K562 (cell line): Measurements from ENCODE around the gene ATRX. TPM values are rescaled to one million over a fixed set of nuclear protein-coding genes. Genes with fewer than 3 reads are reported as not detected.

Source experiments
- ATAC-seq: fragments of 200-7000 bp; cut with Tn5 transposase; 3 replicates; pipeline ENCODE4 v1.9.1; 2020; ENCODE audit warnings: moderate library complexity
- BruUV-seq: library from RNA; stranded (reverse); fragments of 400-500 nt; replicated peaks from 2 replicates; lab custom pipeline; 2021; lab: Mats Ljungman, UMichigan
- CTCF ChIA-PET: fragments of 300-600 bp; formaldehyde crosslinking; extraction: SDS; loops from one replicate; lab custom pipeline; 2021; ENCODE audit warnings: low intra/inter-chr PET ratio; lab: Yijun Ruan, JAX
- POLR2A ChIA-PET: fragments of 300-600, 350-650 bp; sonication (Branson Sonifier 250); formaldehyde crosslinking; extraction: SDS; loops from one replicate; lab custom pipeline; 2021; ENCODE audit warnings: antibody characterized with exemption, inconsistent platforms; lab: Yijun Ruan, JAX
- DNase-seq, 4 experiments: peaks; one replicate each; pipeline versions ENCODE4 v3.0.0 to v3.0.0-alpha.2; 2011 to 2018; ENCODE audit warnings: low spot score in 3 of 4, mixed read lengths in 3 of 4; ENCODE audit errors: extremely low read depth in 1 of 4
- FAIRE-seq: peaks from 2 replicates; lab custom pipeline; 2011; peaks lifted over from hg19 to GRCh38; lab: Jason Lieb, UNC
- H2AFZ ChIP-seq: 2 replicates; pipeline ENCODE4 v1.6.0; 2011; ENCODE audit warnings: low read depth, low read length, control low read depth, inconsistent platforms
- H3K27ac ChIP-seq: fragments of 200-600 bp; 3 replicates; pipeline ENCODE4 v1.8.0; 2011; ENCODE audit warnings: low read depth, mild to moderate bottlenecking, control low read depth, inconsistent platforms, low read length, moderate library complexity, mixed read lengths; ENCODE audit errors: extremely low read depth
- H3K27me3 ChIP-seq, 2 experiments: fragments of 300-600 bp in 1 of 2; 2 replicates in 1 of 2; 3 replicates in 1 of 2; pipeline versions ENCODE4 v1.6.0 to v1.8.0; 2011; ENCODE audit warnings: inconsistent platforms in 2 of 2, low read length in 2 of 2, mild to moderate bottlenecking in 1 of 2, mixed read lengths in 1 of 2, moderate library complexity in 1 of 2; ENCODE audit not compliant: control insufficient read depth in 2 of 2, insufficient read depth in 2 of 2
- H3K36me3 ChIP-seq: fragments of 300-600 bp; 3 replicates; pipeline ENCODE4 v1.8.0; 2011; ENCODE audit warnings: mild to moderate bottlenecking, low read length, inconsistent platforms; ENCODE audit not compliant: control insufficient read depth, insufficient read depth
- H3K4me1 ChIP-seq, 2 experiments: fragments of 200-600 bp in 1 of 2; replicated peaks in 1 of 2; 2 replicates in 1 of 2; 3 replicates in 1 of 2; pipeline versions ENCODE4 v1.5.1 to v1.8.0; 2011; ENCODE audit warnings: inconsistent platforms in 2 of 2, low read length in 2 of 2, mild to moderate bottlenecking in 1 of 2, mixed read lengths in 1 of 2, moderate library complexity in 1 of 2; ENCODE audit not compliant: control insufficient read depth in 2 of 2, insufficient read depth in 2 of 2
- H3K4me2 ChIP-seq: 2 replicates; pipeline ENCODE4 v1.6.1; 2011; ENCODE audit warnings: low read length, control low read depth, inconsistent platforms, mixed read lengths; ENCODE audit not compliant: insufficient read depth
- H3K4me3 ChIP-seq: fragments of 200-600 bp; sonication (generic), shearing (Covaris generic); 2 replicates; pipeline ENCODE4 v1.5.1; 2016; ENCODE audit warnings: control low read depth, inconsistent platforms
- H3K79me2 ChIP-seq: fragments of 200-600 bp; 3 replicates; pipeline ENCODE4 v1.8.0; 2011; ENCODE audit warnings: low read length, inconsistent platforms; ENCODE audit not compliant: control insufficient read depth, insufficient read depth
- H3K9ac ChIP-seq, 2 experiments: 2 replicates each; pipeline versions ENCODE4 v1.6.0 to v1.6.1; 2011; ENCODE audit warnings: low read depth in 2 of 2, low read length in 2 of 2, control low read depth in 1 of 2, inconsistent platforms in 1 of 2, mild to moderate bottlenecking in 1 of 2, mixed read lengths in 1 of 2; ENCODE audit not compliant: insufficient read depth in 1 of 2
- H3K9me1 ChIP-seq: one replicate; pipeline ENCODE4 v1.6.0; 2011; ENCODE audit warnings: inconsistent platforms, mild to moderate bottlenecking, low read length, moderate library complexity; ENCODE audit not compliant: control insufficient read depth, insufficient read depth
- H3K9me3 ChIP-seq: replicated peaks from 2 replicates; pipeline ENCODE4 v1.5.1; 2011; ENCODE audit warnings: low read depth, low read length, inconsistent platforms; ENCODE audit not compliant: control insufficient read depth, insufficient read depth
- H4K20me1 ChIP-seq: replicated peaks from 2 replicates; pipeline ENCODE4 v1.6.1; 2011; ENCODE audit warnings: low read length, inconsistent platforms, mixed read lengths; ENCODE audit not compliant: control insufficient read depth, insufficient read depth
- CCAR2 ChIP-seq: fragments of 200-400 bp; formaldehyde crosslinking; IDR thresholded peaks from 2 replicates; pipeline ENCODE4 v1.6.1; 2017; ENCODE audit warnings: mild to moderate bottlenecking, low read depth, low read length
- MBD2 ChIP-seq: sonication (generic); IDR thresholded peaks from 2 replicates; pipeline ENCODE4 v1.6.1; 2016; ENCODE audit warnings: low read depth, borderline replicate concordance
- MXI1 ChIP-seq: IDR thresholded peaks from 2 replicates; pipeline ENCODE4 v1.6.1; 2011; ENCODE audit warnings: low read depth, mild to moderate bottlenecking, improper control_type of control experiment, low read length
- NEUROD1 ChIP-seq: fragments of 150-350 bp; IDR thresholded peaks from 2 replicates; pipeline ENCODE4 v1.6.1; 2014; ENCODE audit warnings: borderline replicate concordance, low read length, low read depth; ENCODE audit not compliant: partially characterized antibody
- RBM15 ChIP-seq: fragments of 200-400 bp; formaldehyde crosslinking; IDR thresholded peaks from 2 replicates; pipeline ENCODE4 v1.6.1; 2018; ENCODE audit warnings: mild to moderate bottlenecking, low read length, moderate library complexity; ENCODE audit not compliant: insufficient read depth
- SMAD3 ChIP-seq: fragments of 450-650 bp; formaldehyde crosslinking; conservative IDR thresholded peaks from 2 replicates; pipeline ENCODE4 v1.4.0; 2020; ENCODE audit warnings: mild to moderate bottlenecking
- ZNF347 ChIP-seq: fragments of 450-650 bp; formaldehyde crosslinking; IDR thresholded peaks from 2 replicates; pipeline ENCODE4 v1.4.0; 2020; ENCODE audit warnings: low read depth, mild to moderate bottlenecking, moderate library complexity
- WGBS: fragments of 100-300 bp; shearing (Covaris generic); methylation state at CpG from one replicate; pipeline ENCODE4 v1.1.6; 2016; ENCODE audit warnings: low coverage, mixed read lengths; ENCODE audit not compliant: insufficient coverage; ENCODE audit errors: missing lambda C conversion rate; 5-methylcytosine and 5-hydroxymethylcytosine counted together
- in situ Hi-C: fragments of 300-500 bp; cut with MboI; formaldehyde crosslinking; loops from 4 replicates; pipeline ENCODE4 v1.15.0; 2018; ENCODE audit warnings: inconsistent platforms, mixed read lengths
- intact Hi-C: fragments of 100-400 bp; cut with micrococcal nuclease; formaldehyde crosslinking; loops from 2 replicates; pipeline ENCODE4 v1.14.2; 2022
- polyA plus RNA-seq, 8 experiments: library from polyadenylated mRNA; depleted of rRNA in 4 of 8; stranded (reverse) in 5 of 8; unstranded in 3 of 8; fragments of >200 nt; fragmentation: Nextera tagmentation in 2 of 8; fragmentation: Illumina TruSeq in 1 of 8; extraction: Ambion mirVana in 2 of 8; extraction: Trizol in 1 of 8; gene quantifications; 2 replicates each; pipeline versions ENCODE4 v1.2.1 to v1.2.3, GENCODE V29; 2011 to 2014; ENCODE audit warnings: inconsistent platforms in 1 of 8, missing spikeins in 1 of 8
- total RNA-seq, 7 experiments: library from RNA; depleted of rRNA in 6 of 7; stranded (reverse); fragments of >200 nt in 6 of 7; fragmentation: Illumina TruSeq in 2 of 7; extraction: Trizol in 2 of 7; gene quantifications; 2 replicates each; pipeline versions ENCODE4 v1.2.1 to v1.2.3, GENCODE V29; 2011 to 2021; ENCODE audit warnings: low replicate concordance in 1 of 7
- TF ChIP-seq, protein P1 (sequence below): fragments of 250-450 bp; sonication (Bioruptor Pico); IDR thresholded peaks from 2 replicates; pipeline ENCODE4 v1.4.0; 2020

Gene ATRX
- total and polyA plus RNA-seq, 9 of the 15 experiments (the other 6 are each of a cell fraction or from before 2014, with no cell fraction given) = 7.7 to 23.1 (median 20.2) TPM

DNA sequence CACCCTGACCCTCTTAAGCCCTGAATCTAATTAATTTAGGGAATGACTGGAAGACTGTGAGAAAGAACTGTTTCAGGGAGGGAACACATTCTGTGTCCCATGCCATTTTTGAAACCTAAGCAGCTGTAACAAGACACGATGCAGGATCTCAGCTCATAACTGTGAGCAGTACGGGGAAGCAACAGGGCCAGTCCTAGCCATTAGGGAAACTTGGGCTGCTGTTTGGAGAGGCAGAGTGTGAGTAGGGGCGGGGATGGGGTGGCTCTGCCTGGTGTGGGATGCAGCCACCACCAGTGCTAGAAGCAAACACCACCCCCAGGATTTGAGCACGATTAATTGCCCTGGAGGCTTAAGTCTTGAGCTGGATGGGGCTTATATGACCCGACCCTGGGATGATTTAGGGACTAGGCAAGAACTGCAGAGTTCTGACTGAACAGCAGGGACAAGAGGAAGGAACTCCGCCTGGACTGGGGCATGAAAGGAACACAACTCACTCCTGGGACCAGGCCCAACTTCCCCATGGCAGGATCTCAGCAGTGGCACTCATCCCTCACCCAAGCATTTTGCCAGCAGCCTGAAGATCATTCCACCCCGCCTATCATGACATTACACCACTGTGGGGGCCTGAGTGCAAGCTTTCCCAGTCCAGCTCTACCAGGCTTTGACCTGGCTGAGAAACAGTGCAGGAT lies 43.1 kb downstream of the ATRX start:
- TF ChIP-seq, protein P1, sequence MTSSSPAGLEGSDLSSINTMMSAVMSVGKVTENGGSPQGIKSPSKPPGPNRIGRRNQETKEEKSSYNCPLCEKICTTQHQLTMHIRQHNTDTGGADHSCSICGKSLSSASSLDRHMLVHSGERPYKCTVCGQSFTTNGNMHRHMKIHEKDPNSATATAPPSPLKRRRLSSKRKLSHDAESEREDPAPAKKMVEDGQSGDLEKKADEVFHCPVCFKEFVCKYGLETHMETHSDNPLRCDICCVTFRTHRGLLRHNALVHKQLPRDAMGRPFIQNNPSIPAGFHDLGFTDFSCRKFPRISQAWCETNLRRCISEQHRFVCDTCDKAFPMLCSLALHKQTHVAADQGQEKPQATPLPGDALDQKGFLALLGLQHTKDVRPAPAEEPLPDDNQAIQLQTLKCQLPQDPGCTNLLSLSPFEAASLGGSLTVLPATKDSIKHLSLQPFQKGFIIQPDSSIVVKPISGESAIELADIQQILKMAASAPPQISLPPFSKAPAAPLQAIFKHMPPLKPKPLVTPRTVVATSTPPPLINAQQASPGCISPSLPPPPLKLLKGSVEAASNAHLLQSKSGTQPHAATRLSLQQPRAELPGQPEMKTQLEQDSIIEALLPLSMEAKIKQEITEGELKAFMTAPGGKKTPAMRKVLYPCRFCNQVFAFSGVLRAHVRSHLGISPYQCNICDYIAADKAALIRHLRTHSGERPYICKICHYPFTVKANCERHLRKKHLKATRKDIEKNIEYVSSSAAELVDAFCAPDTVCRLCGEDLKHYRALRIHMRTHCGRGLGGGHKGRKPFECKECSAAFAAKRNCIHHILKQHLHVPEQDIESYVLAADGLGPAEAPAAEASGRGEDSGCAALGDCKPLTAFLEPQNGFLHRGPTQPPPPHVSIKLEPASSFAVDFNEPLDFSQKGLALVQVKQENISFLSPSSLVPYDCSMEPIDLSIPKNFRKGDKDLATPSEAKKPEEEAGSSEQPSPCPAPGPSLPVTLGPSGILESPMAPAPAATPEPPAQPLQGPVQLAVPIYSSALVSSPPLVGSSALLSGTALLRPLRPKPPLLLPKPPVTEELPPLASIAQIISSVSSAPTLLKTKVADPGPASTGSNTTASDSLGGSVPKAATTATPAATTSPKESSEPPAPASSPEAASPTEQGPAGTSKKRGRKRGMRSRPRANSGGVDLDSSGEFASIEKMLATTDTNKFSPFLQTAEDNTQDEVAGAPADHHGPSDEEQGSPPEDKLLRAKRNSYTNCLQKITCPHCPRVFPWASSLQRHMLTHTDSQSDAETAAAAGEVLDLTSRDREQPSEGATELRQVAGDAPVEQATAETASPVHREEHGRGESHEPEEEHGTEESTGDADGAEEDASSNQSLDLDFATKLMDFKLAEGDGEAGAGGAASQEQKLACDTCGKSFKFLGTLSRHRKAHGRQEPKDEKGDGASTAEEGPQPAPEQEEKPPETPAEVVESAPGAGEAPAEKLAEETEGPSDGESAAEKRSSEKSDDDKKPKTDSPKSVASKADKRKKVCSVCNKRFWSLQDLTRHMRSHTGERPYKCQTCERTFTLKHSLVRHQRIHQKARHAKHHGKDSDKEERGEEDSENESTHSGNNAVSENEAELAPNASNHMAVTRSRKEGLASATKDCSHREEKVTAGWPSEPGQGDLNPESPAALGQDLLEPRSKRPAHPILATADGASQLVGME (CRISPR knock-in tag) = no peak
- TF ChIP-seq SMAD3 = no peak
- TF ChIP-seq RBM15 = no peak
- no peak for TF ChIP-seq NEUROD1
- TF ChIP-seq CCAR2 = no peak
- TF ChIP-seq MXI1 = no peak
- no peak for TF ChIP-seq ZNF347 (CRISPR knock-in tag)
- no peak for TF ChIP-seq MBD2
- Histone ChIP-seq H3K27ac (no peak overlapping the region), H3K79me2 (peaks cover 25% of the 10 kb centered on the region; the same call in 2 of the 3 replicates), H3K36me3 (no peaks in the 10 kb centered on the region), H4K20me1 (no peaks in the 10 kb centered on the region), H3K27me3 (no peaks in the 10 kb centered on the region), H3K4me2 (no peak overlapping the region), H3K9me3 (no peaks in the 10 kb centered on the region), H2AFZ (no peak overlapping the region), H3K4me1 (no peaks in the 10 kb centered on the region), H3K9ac (no peak overlapping the region), H3K4me3 (no peak overlapping the region), H3K9me1 (no peaks in the 10 kb centered on the region)
- ChIA-PET POLR2A (no interaction called here), CTCF (no interaction called here)
- FAIRE-seq (no peak), DNase-seq (no peak), ATAC-seq (no peak)
- intact Hi-C loops (no loop called here), in situ Hi-C loops (no loop called here)
- BruUV-seq = no TSS peak
- WGBS = 54% methylated on average over 7 of the region's 7 CpGs
